ENCODE measurements around the gene ABCC6. TPM values are rescaled to one million over a fixed set of nuclear protein-coding genes. Genes with fewer than 3 reads are reported as not detected.

ABCC6 gene
- total and polyA plus RNA-seq, 2 of the 13 experiments (the other 11 are each of a cell fraction or from before 2014, with no cell fraction given) = 82.4 to 105 TPM

GRCh38 chr16:16150117-16150877 lies 73.0 kb downstream of the ABCC6 start (continued):
- TF ChIP-seq TBX2 (CRISPR knock-in tag; IDR thresholded peaks at IDR 0.05; ENCODE audit: borderline replicate concordance) (peak; percentile 51; the same call in 1 of the 2 replicates), NFYC (CRISPR knock-in tag; IDR thresholded peaks at IDR 0.05) (no peak), MLXIP (CRISPR knock-in tag; IDR thresholded peaks at IDR 0.05; ENCODE audit: borderline replicate concordance) (no peak), UBTF (CRISPR knock-in tag; IDR thresholded peaks at IDR 0.05) (peak; percentile 48), NKX3-1 (CRISPR knock-in tag; IDR thresholded peaks at IDR 0.05) (no peak), FLYWCH1 (CRISPR knock-in tag; IDR thresholded peaks at IDR 0.05) (no peak), ZNF18 (CRISPR knock-in tag; IDR thresholded peaks at IDR 0.05; ENCODE audit: insufficient replicate concordance) (no peak), ZNF224 (CRISPR knock-in tag; IDR thresholded peaks at IDR 0.05) (no peak), KIAA2018 (CRISPR knock-in tag; IDR thresholded peaks at IDR 0.05; ENCODE audit: borderline replicate concordance) (no peak), GATA4 (IDR thresholded peaks at IDR 0.05; ENCODE audit: borderline replicate concordance, low read depth) (no peak), SPEN (CRISPR knock-in tag; IDR thresholded peaks at IDR 0.05; ENCODE audit: low read depth) (0 out of 2 replicates have a peak, but pooled peaks have one; percentile 46), RXRA (CRISPR knock-in tag; IDR thresholded peaks at IDR 0.05) (peak; percentile 59; the same call in 1 of the 2 replicates), ZNF484 (CRISPR knock-in tag; IDR thresholded peaks at IDR 0.05; ENCODE audit: borderline replicate concordance, low read depth) (no peak)

Measured in HepG2 (cell line).